ENCODE data around the gene BORCS8.

DNA sequence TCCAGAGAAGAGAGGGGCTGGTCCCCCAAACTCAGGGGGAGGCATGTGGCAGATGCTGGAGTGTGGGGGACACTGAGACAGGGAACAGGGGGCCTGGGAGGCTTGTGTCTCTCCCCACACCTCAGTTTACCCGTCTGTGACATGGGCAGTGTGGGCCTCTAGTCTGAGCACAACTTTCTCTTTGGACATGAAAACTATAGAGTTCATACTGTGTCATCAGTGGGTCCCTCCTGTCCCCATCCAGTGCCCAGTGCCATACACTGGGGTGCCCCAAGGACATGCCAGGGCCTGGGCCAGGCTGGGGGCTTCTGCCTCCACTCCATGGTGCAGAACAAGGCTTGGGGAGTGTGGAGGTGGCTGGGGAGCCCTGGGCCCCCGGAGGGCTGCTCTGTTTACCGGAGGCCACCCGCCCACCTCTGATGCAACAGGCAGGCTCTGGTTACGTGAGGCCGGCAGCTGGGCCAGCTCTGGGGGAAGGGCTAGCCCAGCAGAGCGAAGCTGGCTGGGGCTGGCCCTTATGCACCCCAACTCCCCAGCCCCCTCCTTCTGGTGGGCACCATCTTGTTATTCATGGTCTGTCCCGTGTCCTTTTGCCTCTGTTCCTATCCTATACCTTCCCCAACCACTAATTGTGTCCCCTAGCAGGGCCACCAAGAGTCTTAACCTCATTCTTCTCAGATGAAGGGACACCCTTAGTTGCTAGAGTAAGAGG, 20.0 kb downstream of the BORCS8 start:
- TF ChIP-seq, protein P1, sequence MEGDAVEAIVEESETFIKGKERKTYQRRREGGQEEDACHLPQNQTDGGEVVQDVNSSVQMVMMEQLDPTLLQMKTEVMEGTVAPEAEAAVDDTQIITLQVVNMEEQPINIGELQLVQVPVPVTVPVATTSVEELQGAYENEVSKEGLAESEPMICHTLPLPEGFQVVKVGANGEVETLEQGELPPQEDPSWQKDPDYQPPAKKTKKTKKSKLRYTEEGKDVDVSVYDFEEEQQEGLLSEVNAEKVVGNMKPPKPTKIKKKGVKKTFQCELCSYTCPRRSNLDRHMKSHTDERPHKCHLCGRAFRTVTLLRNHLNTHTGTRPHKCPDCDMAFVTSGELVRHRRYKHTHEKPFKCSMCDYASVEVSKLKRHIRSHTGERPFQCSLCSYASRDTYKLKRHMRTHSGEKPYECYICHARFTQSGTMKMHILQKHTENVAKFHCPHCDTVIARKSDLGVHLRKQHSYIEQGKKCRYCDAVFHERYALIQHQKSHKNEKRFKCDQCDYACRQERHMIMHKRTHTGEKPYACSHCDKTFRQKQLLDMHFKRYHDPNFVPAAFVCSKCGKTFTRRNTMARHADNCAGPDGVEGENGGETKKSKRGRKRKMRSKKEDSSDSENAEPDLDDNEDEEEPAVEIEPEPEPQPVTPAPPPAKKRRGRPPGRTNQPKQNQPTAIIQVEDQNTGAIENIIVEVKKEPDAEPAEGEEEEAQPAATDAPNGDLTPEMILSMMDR (IDR thresholded peaks at IDR 0.05; ENCODE audit: extremely low read depth in 1 of 2, insufficient read depth in 1 of 2, low read depth in 1 of 2, low read length in 2 of 2) = no peak
- TF ChIP-seq POLR2A (IDR thresholded peaks at IDR 0.05; ENCODE audit: low read depth, low read length) = no peak
